GM20000 (cell line): ENCODE results near the gene NME7.
A peak's percentile ranks its signal among the peaks of the same experiment; 100 is the strongest.

Experiments used
- DNase-seq: peaks from one replicate; pipeline ENCODE4 v3.0.0; 2012; ENCODE audit warnings: low spot score
- TF ChIP-seq, protein P1 (sequence below): IDR thresholded peaks from 2 replicates; pipeline ENCODE4 v1.5.1; 2012; ENCODE audit warnings: mild to moderate bottlenecking, control low read depth; ENCODE audit errors: extremely low read depth, missing control alignments

The NME7 gene

DNA sequence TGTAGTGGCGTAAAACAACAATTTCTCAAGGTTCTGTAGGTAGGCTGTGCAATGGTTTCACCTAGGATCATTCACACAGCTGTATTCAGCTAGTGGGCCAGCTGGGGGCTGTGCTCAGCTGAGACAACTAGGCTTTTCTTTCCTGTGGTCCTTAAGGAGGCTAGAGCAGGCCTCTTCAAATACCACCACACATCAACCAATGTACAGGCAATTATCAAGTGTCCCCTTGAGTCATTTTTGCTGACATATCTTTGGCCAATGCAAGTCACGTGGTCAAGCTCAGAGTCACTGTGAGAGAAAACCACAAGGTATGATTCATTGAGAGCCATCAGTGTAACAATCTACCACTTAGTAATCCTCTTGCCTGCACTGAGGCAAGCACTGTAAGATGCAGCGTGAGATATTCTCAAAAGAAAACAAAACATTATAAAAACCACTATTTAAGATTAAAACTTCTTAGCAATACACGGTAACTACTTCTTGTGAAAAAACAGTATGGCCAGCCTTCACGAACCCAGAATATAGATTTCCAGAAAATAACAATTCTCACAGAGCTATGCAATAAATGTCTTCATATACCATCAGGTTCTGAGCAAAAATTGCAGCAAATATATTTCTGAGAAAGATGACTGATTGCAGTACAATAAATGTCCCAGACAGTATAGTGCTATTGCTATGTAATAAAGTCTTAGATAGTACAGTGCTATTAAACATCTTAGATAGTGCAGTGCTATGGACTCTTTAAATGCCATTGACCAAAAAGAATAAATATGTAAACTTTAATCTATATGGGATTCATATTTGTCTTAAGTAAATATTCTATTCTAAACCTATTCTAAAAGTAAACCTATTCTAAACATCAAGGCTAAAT is 55.3 kb downstream of the NME7 start:
- DNase-seq, result peak; percentile 10

DNA sequence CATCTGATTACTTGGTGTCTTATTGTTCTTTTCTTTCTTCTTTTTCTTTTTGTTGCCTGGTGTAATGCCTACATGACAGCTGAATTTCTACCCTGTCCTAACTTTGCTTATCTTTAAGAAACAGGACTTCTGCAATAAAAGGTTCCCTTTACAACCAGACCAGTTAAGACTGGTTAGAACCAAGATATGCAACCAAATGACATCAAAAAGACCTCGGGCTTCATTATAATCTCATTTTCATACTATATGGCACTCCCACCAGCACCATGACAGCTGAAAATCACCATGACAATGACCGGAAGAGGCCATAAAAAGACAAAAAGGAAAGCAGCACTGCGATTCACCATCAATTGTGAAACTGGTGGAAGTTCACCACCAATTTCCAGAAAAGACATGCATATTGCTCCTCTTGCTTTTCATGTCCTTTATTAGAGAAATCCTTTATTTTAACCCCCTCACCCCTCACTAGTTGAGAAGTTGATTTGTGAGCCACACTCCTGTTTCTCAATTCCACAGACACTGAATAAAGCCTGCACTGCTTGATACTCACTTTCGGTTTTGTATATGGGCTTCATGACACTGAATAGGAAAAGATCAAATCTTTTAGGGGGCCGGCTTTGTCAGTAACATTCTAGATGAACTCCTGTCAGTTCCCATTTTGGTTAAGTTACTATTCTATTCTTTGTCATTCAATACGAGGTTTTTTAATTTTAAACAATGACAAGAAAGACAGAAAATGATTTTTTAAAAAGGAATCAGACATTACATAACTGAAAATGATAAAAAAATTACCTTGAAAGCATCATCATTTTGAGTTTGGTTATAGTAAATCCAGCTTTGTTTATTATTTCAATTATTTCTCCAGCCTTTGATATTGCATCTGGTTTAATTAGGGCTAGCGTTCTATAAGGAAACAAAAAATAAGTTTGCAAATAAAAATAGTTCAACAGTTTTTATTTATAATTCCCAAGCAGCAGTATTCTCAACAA is 58.1 kb downstream of the NME7 start:
- TF ChIP-seq, protein P1, sequence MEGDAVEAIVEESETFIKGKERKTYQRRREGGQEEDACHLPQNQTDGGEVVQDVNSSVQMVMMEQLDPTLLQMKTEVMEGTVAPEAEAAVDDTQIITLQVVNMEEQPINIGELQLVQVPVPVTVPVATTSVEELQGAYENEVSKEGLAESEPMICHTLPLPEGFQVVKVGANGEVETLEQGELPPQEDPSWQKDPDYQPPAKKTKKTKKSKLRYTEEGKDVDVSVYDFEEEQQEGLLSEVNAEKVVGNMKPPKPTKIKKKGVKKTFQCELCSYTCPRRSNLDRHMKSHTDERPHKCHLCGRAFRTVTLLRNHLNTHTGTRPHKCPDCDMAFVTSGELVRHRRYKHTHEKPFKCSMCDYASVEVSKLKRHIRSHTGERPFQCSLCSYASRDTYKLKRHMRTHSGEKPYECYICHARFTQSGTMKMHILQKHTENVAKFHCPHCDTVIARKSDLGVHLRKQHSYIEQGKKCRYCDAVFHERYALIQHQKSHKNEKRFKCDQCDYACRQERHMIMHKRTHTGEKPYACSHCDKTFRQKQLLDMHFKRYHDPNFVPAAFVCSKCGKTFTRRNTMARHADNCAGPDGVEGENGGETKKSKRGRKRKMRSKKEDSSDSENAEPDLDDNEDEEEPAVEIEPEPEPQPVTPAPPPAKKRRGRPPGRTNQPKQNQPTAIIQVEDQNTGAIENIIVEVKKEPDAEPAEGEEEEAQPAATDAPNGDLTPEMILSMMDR, result no peak
- DNase-seq, result peak; percentile 19

More for the DNA sequence above, 55.3 kb downstream of the NME7 start:
- TF ChIP-seq, protein P1, result no peak

DNA sequence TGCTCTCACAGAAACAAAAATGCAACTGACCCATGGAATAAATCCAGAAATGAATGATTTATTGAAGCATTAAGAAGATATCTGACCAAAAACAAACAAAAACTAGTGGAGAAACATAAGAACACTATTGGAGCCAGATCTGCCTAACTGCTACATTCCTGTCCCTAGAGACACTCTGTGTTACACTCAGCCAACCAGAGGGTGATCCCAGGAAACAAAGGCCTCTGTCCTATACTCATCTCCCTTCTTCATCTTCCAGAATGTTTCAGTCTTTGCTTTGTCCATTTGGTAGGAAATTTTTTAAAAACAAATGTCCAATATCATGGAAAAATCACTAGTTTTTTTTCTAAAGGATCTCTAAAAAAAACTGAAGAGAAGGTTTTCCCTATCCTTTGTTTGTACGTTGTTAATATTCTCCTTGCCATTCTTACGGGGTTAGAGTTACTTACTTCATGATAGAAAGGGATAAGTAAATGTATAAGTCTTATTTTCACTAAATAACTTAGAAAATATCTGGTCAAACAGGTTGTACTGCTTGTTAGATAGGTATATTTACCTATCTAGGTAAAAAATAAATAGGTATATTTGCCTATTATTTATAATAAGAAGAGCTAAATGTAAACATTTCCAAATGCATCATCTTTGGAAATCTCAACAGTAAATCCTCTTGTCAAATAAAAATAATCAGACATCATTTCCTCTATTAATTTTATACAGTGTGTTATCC is 59.1 kb downstream of the NME7 start:
- DNase-seq, result no peak
- TF ChIP-seq, protein P1, result no peak

DNA sequence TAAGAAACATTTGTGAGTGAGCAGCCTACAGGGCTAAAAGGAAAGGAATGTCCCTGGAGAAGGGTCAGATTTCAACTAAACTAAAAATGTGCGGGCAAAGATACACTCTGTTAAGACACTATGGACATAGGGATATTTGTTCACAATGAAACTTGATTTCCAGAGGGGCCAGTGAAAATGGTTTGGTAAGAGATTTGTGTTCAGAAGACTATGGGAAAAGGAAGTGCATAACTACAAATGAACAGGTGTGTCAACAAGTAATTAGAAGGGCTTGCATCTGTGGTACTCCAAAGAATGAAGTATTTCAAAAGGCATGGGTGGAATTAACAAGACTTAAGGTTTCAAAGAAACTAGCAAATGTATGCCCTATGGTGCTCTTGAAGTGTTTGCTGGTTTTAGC is 60.4 kb downstream of the NME7 start:
- DNase-seq, result no peak
- TF ChIP-seq, protein P1, result no peak

DNA sequence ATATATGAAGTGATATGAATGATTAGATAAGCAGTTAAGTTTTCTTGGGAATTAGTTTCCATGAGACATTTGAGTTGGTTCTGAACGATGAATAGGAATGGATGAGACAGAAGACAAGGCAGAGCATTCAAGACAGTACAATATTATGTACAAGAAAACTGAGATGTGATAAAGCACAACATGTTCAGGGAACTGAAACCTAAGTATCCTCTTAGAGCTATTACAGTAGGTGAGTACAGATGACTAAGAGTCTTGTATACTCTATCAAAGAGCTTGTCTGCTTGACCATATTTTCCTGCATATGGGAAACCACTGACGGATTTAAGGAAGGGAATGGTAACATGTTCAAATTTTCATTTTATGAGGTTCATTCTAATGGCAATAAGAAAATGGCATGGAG is 61.6 kb downstream of the NME7 start:
- TF ChIP-seq, protein P1, result no peak
- DNase-seq, result no peak

DNA sequence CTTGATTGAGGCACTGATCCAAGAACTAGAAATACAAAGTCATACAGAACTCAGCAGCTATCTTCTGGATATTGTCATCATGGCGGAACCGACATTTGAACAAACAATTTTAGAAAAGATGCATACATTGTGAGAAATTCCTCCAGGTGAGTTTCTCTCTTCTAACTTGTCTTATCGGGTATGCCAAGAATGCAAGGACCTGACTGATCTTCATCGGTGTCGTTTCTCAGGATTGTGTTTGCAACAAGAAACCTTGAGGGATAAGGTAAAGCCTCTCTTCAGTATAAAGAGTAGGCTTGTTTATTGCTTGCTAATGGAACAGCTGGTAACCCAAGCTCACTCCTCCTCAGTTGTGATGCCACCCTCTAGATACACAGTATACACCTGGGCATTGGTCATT is 62.2 kb downstream of the NME7 start:
- TF ChIP-seq, protein P1, result no peak

More for the DNA sequence above, 62.2 kb downstream of the NME7 start:
- no peak for DNase-seq
